OCI-LY7 (cell line): ENCODE measurements around the gene NPEPL1. TPM values are rescaled to one million over a fixed set of nuclear protein-coding genes. Genes with fewer than 3 reads are reported as not detected.

ENCODE experiments used
- BruUV-seq: library from RNA; stranded (reverse); fragments of 400-500 nt; replicated peaks from 2 replicates; lab custom pipeline; 2021; lab: Mats Ljungman, UMichigan
- CTCF ChIA-PET: fragments of 300-600 bp; sonication (Branson Sonifier 250); formaldehyde crosslinking; loops from one replicate; lab custom pipeline; 2022; ENCODE audit warnings: antibody characterized with exemption; ENCODE audit not compliant: unreplicated experiment; lab: Charles Lee
- POLR2A ChIA-PET: fragments of 300-600 bp; sonication (Branson Sonifier 250); formaldehyde crosslinking; loops from one replicate; lab custom pipeline; 2022; ENCODE audit warnings: antibody characterized with exemption; lab: Charles Lee
- DNase-seq: peaks from one replicate; pipeline ENCODE4 v3.0.0-alpha.2; 2015; ENCODE audit warnings: low spot score
- H2AFZ ChIP-seq: fragments of 200-600 bp; sonication (generic), shearing (Covaris generic); 2 replicates; pipeline ENCODE4 v1.6.1; 2014; ENCODE audit warnings: mild to moderate bottlenecking, antibody characterized with exemption, low read length, moderate library complexity
- H3K27ac ChIP-seq: fragments of 200-600 bp; sonication (generic); 2 replicates; pipeline ENCODE4 v1.5.1; 2014; ENCODE audit warnings: mixed run types, low read depth, mild to moderate bottlenecking, moderate library complexity, low read length, inconsistent platforms; ENCODE audit not compliant: poor library complexity, severe bottlenecking
- H3K36me3 ChIP-seq: fragments of 200-600 bp; sonication (generic); 2 replicates; pipeline ENCODE4 v1.6.1; 2014; ENCODE audit warnings: mild to moderate bottlenecking, antibody characterized with exemption, low read length, moderate library complexity, mixed read lengths; ENCODE audit not compliant: insufficient read depth
- H3K4me1 ChIP-seq: fragments of 200-600 bp; sonication (generic); 2 replicates; pipeline ENCODE4 v1.5.1; 2014; ENCODE audit warnings: mild to moderate bottlenecking, low read length; ENCODE audit not compliant: insufficient read depth, poor library complexity, severe bottlenecking
- H3K4me2 ChIP-seq: fragments of 200-600 bp; sonication (generic); 2 replicates; pipeline ENCODE4 v1.6.1; 2014; ENCODE audit warnings: mild to moderate bottlenecking, low read length
- H3K4me3 ChIP-seq: fragments of 200-600 bp; sonication (generic); 2 replicates; pipeline ENCODE4 v1.5.1; 2014; ENCODE audit warnings: mild to moderate bottlenecking, low read depth, low read length; ENCODE audit not compliant: poor library complexity, severe bottlenecking
- H3K79me2 ChIP-seq: fragments of 200-600 bp; sonication (generic); 2 replicates; pipeline ENCODE4 v1.6.1; 2016; ENCODE audit warnings: low read depth, mild to moderate bottlenecking, low read length, moderate library complexity, mixed read lengths; ENCODE audit not compliant: insufficient read depth
- H3K9me2 ChIP-seq: fragments of 200-600 bp; sonication (generic); 2 replicates; pipeline ENCODE4 v1.6.1; 2016; ENCODE audit warnings: mild to moderate bottlenecking, low read length, mixed read lengths; ENCODE audit not compliant: insufficient read depth
- H3K9me3 ChIP-seq: fragments of 200-600 bp; sonication (generic); 2 replicates; pipeline ENCODE4 v1.6.1; 2014; ENCODE audit warnings: mild to moderate bottlenecking, mixed run types, low read length, mixed read lengths
- H4K20me1 ChIP-seq: fragments of 200-600 bp; sonication (generic); 2 replicates; pipeline ENCODE4 v1.6.1; 2014; ENCODE audit warnings: mild to moderate bottlenecking, antibody characterized with exemption, low read length, moderate library complexity, mixed read lengths; ENCODE audit not compliant: insufficient read depth
- CTCF ChIP-seq: fragments of 200-600 bp; sonication (generic); conservative IDR thresholded peaks from 2 replicates; pipeline ENCODE4 v1.5.1; 2014; ENCODE audit warnings: mild to moderate bottlenecking, antibody characterized with exemption, low read length, moderate library complexity, mixed read lengths
- EZH2phosphoT487 ChIP-seq: fragments of 200-600 bp; sonication (generic); IDR thresholded peaks from 2 replicates; pipeline ENCODE4 v1.6.1; 2018; ENCODE audit warnings: low read depth, borderline replicate concordance, mild to moderate bottlenecking, mixed run types, antibody characterized with exemption, low read length, moderate library complexity, mixed read lengths
- intact Hi-C: fragments of 100-400 bp; cut with micrococcal nuclease; formaldehyde crosslinking; loops from one replicate; pipeline ENCODE4 v1.10.0; 2022; ENCODE audit not compliant: unreplicated experiment
- total RNA-seq, 2 experiments: library from RNA; depleted of rRNA in 1 of 2; stranded (reverse); fragments of >200 nt in 1 of 2; shearing (Covaris generic) in 1 of 2; gene quantifications; 2 replicates each; pipeline ENCODE4 v1.2.3, GENCODE V29; 2014 to 2022

NPEPL1 gene
- total RNA-seq, 2 experiments from 2014 or later: 3.4 to 11.5 TPM

DNA sequence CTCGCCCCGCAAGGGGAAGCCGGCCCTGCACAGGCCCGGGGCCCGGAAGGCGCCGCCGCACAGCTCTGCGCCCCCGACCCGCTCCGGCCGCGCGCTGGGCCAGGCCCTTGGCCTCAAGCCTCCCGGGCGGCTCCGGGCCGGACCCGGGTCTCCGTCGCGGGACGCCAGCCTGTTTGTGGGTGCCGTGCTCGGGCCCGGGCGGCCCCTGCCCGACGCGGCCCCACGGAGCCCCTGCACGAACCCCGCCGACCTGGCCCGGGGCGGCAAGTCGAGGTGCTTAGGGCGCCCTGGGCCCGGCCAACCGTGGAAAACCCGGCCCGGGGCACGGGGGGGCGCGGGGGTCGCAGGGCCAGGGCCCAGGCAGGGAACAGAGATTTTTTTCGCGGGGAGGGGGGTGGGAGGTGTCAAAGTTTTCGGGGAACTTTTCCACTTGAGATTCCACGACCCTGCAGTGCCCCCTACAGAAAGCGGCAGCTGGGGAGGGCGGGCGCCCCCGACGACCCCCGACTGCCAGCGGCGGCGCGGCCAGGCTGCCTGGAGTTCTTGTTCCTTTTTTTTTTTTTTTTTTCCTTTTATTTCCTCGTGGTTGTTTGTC, 42.3 kb upstream of the NPEPL1 start:
- peak overlapping the region; percentile 50 for H3K27ac ChIP-seq
- no TSS peak for BruUV-seq
- peaks cover 35% of the 10 kb centered on the region for H3K4me1 ChIP-seq
- H3K9me3 ChIP-seq: no peaks in the 10 kb centered on the region
- intact Hi-C loops: loop anchor here (2.0 to 10.0 kb wide), 3 partner anchors 42 to 413 kb away; partner anchors contain the start of genes NPEPL1 and PRELID3B
- no peak; the same call in 1 of the 2 replicates for TF ChIP-seq CTCF
- no peak for TF ChIP-seq EZH2phosphoT487
- peak overlapping the region; percentile 86 for H2AFZ ChIP-seq
- peaks cover 35% of the 10 kb centered on the region for H4K20me1 ChIP-seq
- H3K4me3 ChIP-seq: peak overlapping the region; percentile 98
- peak overlapping the region; percentile 97 for H3K4me2 ChIP-seq
- POLR2A ChIA-PET: interaction anchor here (0.6 kb wide), 2 partner anchors 211 to 382 kb away, joined by 5 read pairs; partner anchors contain the start of gene ATP5F1E
- no peaks in the 10 kb centered on the region for H3K9me2 ChIP-seq
- peaks cover 42% of the 10 kb centered on the region for H3K79me2 ChIP-seq
- CTCF ChIA-PET: no interaction called here
- H3K36me3 ChIP-seq: peaks cover 15% of the 10 kb centered on the region
- no peak for DNase-seq

DNA sequence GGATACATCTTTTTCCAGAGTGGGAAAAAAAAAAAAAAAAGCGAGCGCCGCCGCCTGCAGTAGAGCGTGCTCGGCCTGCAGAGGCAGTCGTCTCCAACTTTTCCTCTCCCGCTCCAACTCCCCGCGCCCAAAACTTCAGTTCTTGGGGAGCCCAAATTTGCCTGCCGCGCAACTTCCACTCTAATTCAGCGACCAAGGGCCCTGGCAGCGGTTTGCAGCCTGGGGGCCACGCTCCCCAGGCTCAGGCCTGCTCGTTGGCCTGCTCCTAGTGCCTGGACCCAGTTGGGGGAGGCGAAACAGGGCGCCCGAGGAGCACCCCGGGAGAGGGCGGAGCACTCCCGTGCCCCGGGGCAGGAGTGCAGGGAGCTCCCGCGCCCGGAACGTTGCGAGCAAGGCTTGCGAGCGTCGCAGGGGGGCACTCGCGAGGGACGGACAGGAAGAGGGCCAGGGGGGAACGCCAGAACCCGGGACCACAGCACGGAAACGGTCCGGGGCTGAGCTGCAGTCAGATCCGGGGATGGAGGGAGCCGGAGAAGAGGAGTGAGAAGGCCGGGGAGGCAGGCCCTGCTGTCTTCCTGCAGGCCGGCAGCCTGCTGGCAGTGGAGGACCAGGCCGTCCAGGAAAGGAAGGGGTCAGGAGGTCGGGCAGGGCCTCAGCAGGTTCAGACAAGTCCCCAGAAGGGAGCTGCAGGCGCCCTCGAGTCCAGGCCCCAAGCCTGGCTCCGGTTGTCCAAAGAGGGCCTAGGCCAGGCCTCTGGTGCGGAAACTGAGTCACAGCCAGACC, 41.6 kb upstream of the NPEPL1 start, which contains the start of gene STX16:
STX16 (plus strand) TSS at position 508 of the 783 bp plus-strand sequence. CDS start 724 bp downstream, outside the sequence.
- BruUV-seq: TSS peak; percentile 62

More for the DNA sequence above, 41.6 kb upstream of the NPEPL1 start, which contains the start of gene STX16:
- intact Hi-C loops: loop anchor here (2.0 to 10.0 kb wide), 3 partner anchors 41 to 414 kb away; partner anchors contain the start of genes NPEPL1 and PRELID3B
- ChIA-PET CTCF (no interaction called here), POLR2A (interaction anchor here (0.6 to 1.8 kb wide), 4 partner anchors 14 to 381 kb away, joined by 3 to 5 read pairs (median 4); partner anchors contain the start of gene ATP5F1E)
- Histone ChIP-seq H4K20me1 (peaks cover 39% of the 10 kb centered on the region), H3K79me2 (peaks cover 49% of the 10 kb centered on the region), H3K4me2 (peak within 1 kb of the TSS; percentile 97), H3K9me2 (no peaks in the 10 kb centered on the region), H3K4me1 (peaks cover 42% of the 10 kb centered on the region), H3K9me3 (no peaks in the 10 kb centered on the region), H3K27ac (peak within 1 kb of the TSS; percentile 74), H2AFZ (peak within 1 kb of the TSS; percentile 86), H3K4me3 (peak within 1 kb of the TSS; percentile 98), H3K36me3 (peaks cover 15% of the 10 kb centered on the region)
- DNase-seq: peak; percentile 94
- TF ChIP-seq EZH2phosphoT487 (no peak), CTCF (peak; percentile 88)
